NCI-H748 (cell line): ENCODE measurements around the gene WIPI1.
A peak's percentile ranks its signal among the peaks of the same experiment; 100 is the strongest.
"Not testable (repeated sequence)": the region's sequence is repeated elsewhere in the genome, so short reads cannot be mapped to it uniquely, and the experiment has no call there.

ENCODE experiments used
- DNase-seq: peaks from one replicate; lab custom pipeline; 2025; ENCODE audit not compliant: unreplicated experiment; lab: John Stamatoyannopoulos, UW

WIPI1 gene

GRCh38 chr17:68457168-68457538 lies at the start of gene WIPI1:
Gene WIPI1, minus strand, starts transcription at chr17:68457496. Its CDS starts 75 bp downstream, at chr17:68457421.
- DNase-seq = peak; percentile 84

GRCh38 chr17:68505951-68506350 lies 48.7 kb upstream of the WIPI1 start:
- no peak for DNase-seq

GRCh38 chr17:68501074-68501473 lies 43.8 kb upstream of the WIPI1 start:
- no peak for DNase-seq

GRCh38 chr17:68499587-68499986 lies 42.3 kb upstream of the WIPI1 start:
- DNase-seq = no peak

- no peak for DNase-seq
Observed at GRCh38 chr17:68498479-68499326, 41.4 kb upstream of the WIPI1 start.

GRCh38 chr17:68497885-68498319 lies 40.6 kb upstream of the WIPI1 start:
- DNase-seq = no peak

GRCh38 chr17:68495081-68495480 lies 37.8 kb upstream of the WIPI1 start:
- no peak for DNase-seq

- DNase-seq = not testable (repeated sequence)
Observed at GRCh38 chr17:68492394-68493054, 35.2 kb upstream of the WIPI1 start.

GRCh38 chr17:68491381-68492231 lies 34.3 kb upstream of the WIPI1 start:
- no peak for DNase-seq

GRCh38 chr17:68489919-68490318 lies 32.6 kb upstream of the WIPI1 start:
- no peak for DNase-seq

GRCh38 chr17:68484458-68484857 lies 27.2 kb upstream of the WIPI1 start:
- DNase-seq = no peak

GRCh38 chr17:68482576-68483041 lies 25.3 kb upstream of the WIPI1 start:
- DNase-seq = peak; percentile 64

- no peak for DNase-seq
Observed at GRCh38 chr17:68480885-68481284, 23.6 kb upstream of the WIPI1 start.

- no peak for DNase-seq
Observed at GRCh38 chr17:68470961-68471360, 13.7 kb upstream of the WIPI1 start.

- no peak for DNase-seq
Observed at GRCh38 chr17:68468788-68469187, 11.5 kb upstream of the WIPI1 start.

GRCh38 chr17:68468334-68468733 lies 11.0 kb upstream of the WIPI1 start:
- DNase-seq = no peak

- no peak for DNase-seq
Observed at GRCh38 chr17:68463211-68464019, 6.1 kb upstream of the WIPI1 start.

GRCh38 chr17:68462381-68463210 lies 5.3 kb upstream of the WIPI1 start:
- peak; percentile 87 for DNase-seq

- peak; percentile 48 for DNase-seq
Observed at GRCh38 chr17:68461589-68461988, 4.3 kb upstream of the WIPI1 start.

- peak; percentile 35 for DNase-seq
Observed at GRCh38 chr17:68461122-68461539, 3.8 kb upstream of the WIPI1 start.
